AG09309 (cell line): ENCODE measurements around the gene GOLM1.

Experiments
- DNase-seq: peaks from one replicate; pipeline ENCODE4 v3.0.0-alpha.2; 2010; ENCODE audit warnings: low read depth
- H3K4me3 ChIP-seq: 2 replicates; pipeline ENCODE4 v1.5.1; 2011; ENCODE audit warnings: mild to moderate bottlenecking, low read depth, low read length, moderate library complexity; ENCODE audit not compliant: control insufficient read depth
- TF ChIP-seq, protein P1 (sequence below): IDR thresholded peaks from 2 replicates; pipeline ENCODE4 v1.5.1; 2011; ENCODE audit warnings: mild to moderate bottlenecking, low read depth, low read length, inconsistent platforms; ENCODE audit not compliant: insufficient read depth, control insufficient read depth; ENCODE audit errors: missing control alignments

GOLM1 gene

GRCh38 chr9:86027767-86028166 lies 71.6 kb downstream of the GOLM1 start:
- TF ChIP-seq, protein P1, sequence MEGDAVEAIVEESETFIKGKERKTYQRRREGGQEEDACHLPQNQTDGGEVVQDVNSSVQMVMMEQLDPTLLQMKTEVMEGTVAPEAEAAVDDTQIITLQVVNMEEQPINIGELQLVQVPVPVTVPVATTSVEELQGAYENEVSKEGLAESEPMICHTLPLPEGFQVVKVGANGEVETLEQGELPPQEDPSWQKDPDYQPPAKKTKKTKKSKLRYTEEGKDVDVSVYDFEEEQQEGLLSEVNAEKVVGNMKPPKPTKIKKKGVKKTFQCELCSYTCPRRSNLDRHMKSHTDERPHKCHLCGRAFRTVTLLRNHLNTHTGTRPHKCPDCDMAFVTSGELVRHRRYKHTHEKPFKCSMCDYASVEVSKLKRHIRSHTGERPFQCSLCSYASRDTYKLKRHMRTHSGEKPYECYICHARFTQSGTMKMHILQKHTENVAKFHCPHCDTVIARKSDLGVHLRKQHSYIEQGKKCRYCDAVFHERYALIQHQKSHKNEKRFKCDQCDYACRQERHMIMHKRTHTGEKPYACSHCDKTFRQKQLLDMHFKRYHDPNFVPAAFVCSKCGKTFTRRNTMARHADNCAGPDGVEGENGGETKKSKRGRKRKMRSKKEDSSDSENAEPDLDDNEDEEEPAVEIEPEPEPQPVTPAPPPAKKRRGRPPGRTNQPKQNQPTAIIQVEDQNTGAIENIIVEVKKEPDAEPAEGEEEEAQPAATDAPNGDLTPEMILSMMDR: no peak
- H3K4me3 ChIP-seq: no peak overlapping the region
- no peak for DNase-seq

DNA sequence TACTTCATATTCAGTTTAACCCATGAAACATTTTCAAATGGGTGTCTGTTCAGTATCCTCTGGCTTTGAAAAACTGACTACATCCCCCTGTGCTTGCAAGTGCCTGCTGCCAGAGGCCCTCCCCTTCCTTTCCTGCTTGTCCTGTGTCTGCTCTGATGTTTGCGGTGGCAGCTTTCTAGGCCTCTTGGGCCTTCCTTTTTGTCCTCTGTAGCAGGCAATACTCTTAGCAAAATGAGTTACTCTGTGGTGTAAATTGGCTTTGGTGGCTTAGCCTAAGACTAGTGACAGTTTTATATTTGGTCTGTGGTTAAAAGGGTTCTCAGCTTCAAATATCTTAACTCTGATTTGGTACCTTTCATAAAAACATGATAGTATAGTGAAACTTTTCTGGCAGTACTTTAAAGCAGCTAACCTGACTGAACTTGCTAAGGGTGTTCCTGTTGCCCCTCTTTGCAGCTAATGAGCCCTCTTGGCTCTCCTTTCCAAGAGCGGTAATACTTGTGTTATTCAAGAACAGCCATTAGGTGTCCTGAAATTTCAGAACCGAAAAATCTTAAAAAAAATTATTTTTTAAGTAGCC lies 76.6 kb downstream of the GOLM1 start:
- no peak for DNase-seq
- TF ChIP-seq, protein P1: no peak
- H3K4me3 ChIP-seq: no peak overlapping the region

DNA sequence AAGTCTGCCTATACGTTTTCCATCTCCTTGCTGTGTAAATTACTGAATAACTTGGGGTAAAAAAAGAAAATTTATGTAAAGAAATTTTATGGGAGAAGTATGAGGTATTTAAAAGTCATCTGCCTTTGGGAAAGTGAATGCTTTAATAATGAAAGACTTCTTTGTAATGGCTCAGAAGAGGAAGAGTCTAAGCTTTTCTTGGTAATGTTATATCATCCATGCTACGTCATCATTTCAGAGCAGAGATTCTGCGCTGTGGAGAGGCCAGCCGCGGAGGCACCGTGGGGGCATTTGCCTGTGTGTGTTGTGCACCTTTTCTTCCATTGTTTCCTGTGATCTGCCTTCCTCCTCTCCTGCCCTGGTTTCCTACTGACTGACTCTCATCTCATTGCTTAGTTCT lies 78.2 kb downstream of the GOLM1 start:
- H3K4me3 ChIP-seq: no peak overlapping the region
- TF ChIP-seq, protein P1: no peak
- DNase-seq: no peak

DNA sequence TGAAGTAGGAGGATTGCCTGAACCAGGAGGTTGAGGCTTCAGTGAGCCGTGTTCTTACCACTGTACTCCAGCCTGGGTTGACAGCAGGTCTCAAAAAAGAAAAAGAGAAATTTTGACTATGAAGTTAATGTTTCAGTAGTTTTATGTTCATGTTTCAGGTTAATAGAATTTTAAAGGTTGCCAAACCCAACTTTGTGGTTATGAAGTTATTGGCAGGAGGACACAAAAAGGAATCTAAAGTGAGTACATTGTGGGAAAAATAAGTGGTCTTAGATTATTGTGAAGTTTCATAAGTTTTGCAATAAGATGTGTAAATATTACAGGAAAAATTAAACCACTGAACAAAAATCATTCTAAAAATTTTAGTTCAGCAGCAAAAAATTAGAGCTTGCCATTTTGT lies 78.6 kb downstream of the GOLM1 start:
- TF ChIP-seq, protein P1: no peak
- DNase-seq: no peak
- H3K4me3 ChIP-seq: no peak overlapping the region

DNA sequence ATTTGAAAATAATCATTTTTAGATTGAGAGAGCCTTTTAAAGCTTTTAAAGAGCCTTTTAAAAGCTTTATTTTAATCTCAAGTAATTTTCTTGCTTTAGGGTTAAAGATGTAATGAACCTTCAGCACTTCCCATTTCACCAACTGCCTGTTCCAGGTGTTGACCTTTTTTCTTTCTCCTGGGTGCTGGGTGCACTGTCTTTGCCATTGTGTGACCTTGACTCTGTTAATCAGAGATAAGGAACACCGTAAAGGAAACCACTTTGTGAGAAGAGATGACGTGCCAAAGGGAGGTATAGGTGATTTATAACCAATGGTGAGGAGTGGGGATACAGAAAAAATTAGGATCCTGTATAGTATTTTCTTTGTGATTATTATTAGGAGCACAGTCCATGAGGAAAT lies 90.2 kb downstream of the GOLM1 start:
- TF ChIP-seq, protein P1: no peak
- DNase-seq: no peak
- no peak overlapping the region for H3K4me3 ChIP-seq

- no peak overlapping the region for H3K4me3 ChIP-seq
- TF ChIP-seq, protein P1: no peak
- DNase-seq: no peak
These were observed 94.0 kb downstream of the GOLM1 start for GRCh38 chr9:86005253-86005775.
